ENCODE measurements around the gene ADAM21. TPM values are rescaled to one million over a fixed set of nuclear protein-coding genes. Genes with fewer than 3 reads are reported as not detected.
A peak's percentile ranks its signal among the peaks of the same experiment; 100 is the strongest.
"Not testable (repeated sequence)": the region's sequence is repeated elsewhere in the genome, so short reads cannot be mapped to it uniquely, and the experiment has no call there.

The ADAM21 gene
- total and polyA plus RNA-seq, 2 experiments from 2014 or later = not detected

- H3K4me1 ChIP-seq (ENCODE audit: insufficient read depth) = peaks cover 25% of the 10 kb centered on the region
- ATAC-seq (peak; percentile 83), DNase-seq (ENCODE audit: low spot score) (peak; percentile 59)
- TF ChIP-seq ZNF462 (CRISPR knock-in tag; IDR thresholded peaks at IDR 0.05) (0 out of 2 replicates have a peak, but pooled peaks have one; percentile 21), CTCF (conservative IDR thresholded peaks at IDR 0.05; ENCODE audit: low read depth in 2 of 2) (peak; percentile 73 to 77)
- Mint-ChIP-seq H3K4me1 (peaks cover 23% of the 10 kb centered on the region), H3K9me3 (peaks cover 12% of the 10 kb centered on the region), H3K27ac (peak overlapping the region; percentile 36; the same call in 1 of the 2 replicates), H3K36me3 (ENCODE audit: low read depth) (peaks cover 39% of the 10 kb centered on the region)
- not testable (repeated sequence) for H2AFZ ChIP-seq; H3K4me3 ChIP-seq; H3K4me3 Mint-ChIP-seq; H3K9me2 ChIP-seq (ENCODE audit: insufficient read depth); H4K20me1 ChIP-seq (replicated peaks; ENCODE audit: insufficient read depth); H3K36me3 ChIP-seq (ENCODE audit: insufficient read depth); H3K27me3 Mint-ChIP-seq (ENCODE audit: insufficient read depth, low read depth, poor library complexity); H3K27me3 ChIP-seq (ENCODE audit: insufficient read depth); H3F3A ChIP-seq (replicated peaks; ENCODE audit: low read depth)
- H3K4me2 ChIP-seq = peak overlapping the region; percentile 50
- peaks cover 36% of the 10 kb centered on the region for H3K79me2 ChIP-seq (replicated peaks; ENCODE audit: insufficient read depth)
- H3K27ac ChIP-seq (ENCODE audit: low read depth) = peak overlapping the region; percentile 61; the same call in 1 of the 2 replicates
These were observed 48.6 kb upstream of the ADAM21 start for GRCh38 chr14:70403335-70403734.

GRCh38 chr14:70406216-70406615 is 45.8 kb upstream of the ADAM21 start:
- Mint-ChIP-seq H3K36me3 (ENCODE audit: low read depth) (peaks cover 21% of the 10 kb centered on the region; the same call in 2 of the 3 replicates), H3K4me1 (peaks cover 23% of the 10 kb centered on the region)
- not testable (repeated sequence) for H2AFZ ChIP-seq; DNase-seq (ENCODE audit: low spot score); H3K27me3 ChIP-seq (ENCODE audit: insufficient read depth); ATAC-seq; H3K9me2 ChIP-seq (ENCODE audit: insufficient read depth); H3K27ac ChIP-seq (ENCODE audit: low read depth); H3K27ac Mint-ChIP-seq; H3F3A ChIP-seq (replicated peaks; ENCODE audit: low read depth); H3K9me3 Mint-ChIP-seq; H3K4me3 ChIP-seq; H3K4me3 Mint-ChIP-seq; H3K27me3 Mint-ChIP-seq (ENCODE audit: insufficient read depth, low read depth, poor library complexity); H3K36me3 ChIP-seq (ENCODE audit: insufficient read depth); H4K20me1 ChIP-seq (replicated peaks; ENCODE audit: insufficient read depth); H3K4me2 ChIP-seq
- Histone ChIP-seq H3K79me2 (replicated peaks; ENCODE audit: insufficient read depth) (peaks cover 42% of the 10 kb centered on the region), H3K4me1 (ENCODE audit: insufficient read depth) (peaks cover 19% of the 10 kb centered on the region)
